ENCODE data around the gene PRRC2B.

PRRC2B gene

DNA sequence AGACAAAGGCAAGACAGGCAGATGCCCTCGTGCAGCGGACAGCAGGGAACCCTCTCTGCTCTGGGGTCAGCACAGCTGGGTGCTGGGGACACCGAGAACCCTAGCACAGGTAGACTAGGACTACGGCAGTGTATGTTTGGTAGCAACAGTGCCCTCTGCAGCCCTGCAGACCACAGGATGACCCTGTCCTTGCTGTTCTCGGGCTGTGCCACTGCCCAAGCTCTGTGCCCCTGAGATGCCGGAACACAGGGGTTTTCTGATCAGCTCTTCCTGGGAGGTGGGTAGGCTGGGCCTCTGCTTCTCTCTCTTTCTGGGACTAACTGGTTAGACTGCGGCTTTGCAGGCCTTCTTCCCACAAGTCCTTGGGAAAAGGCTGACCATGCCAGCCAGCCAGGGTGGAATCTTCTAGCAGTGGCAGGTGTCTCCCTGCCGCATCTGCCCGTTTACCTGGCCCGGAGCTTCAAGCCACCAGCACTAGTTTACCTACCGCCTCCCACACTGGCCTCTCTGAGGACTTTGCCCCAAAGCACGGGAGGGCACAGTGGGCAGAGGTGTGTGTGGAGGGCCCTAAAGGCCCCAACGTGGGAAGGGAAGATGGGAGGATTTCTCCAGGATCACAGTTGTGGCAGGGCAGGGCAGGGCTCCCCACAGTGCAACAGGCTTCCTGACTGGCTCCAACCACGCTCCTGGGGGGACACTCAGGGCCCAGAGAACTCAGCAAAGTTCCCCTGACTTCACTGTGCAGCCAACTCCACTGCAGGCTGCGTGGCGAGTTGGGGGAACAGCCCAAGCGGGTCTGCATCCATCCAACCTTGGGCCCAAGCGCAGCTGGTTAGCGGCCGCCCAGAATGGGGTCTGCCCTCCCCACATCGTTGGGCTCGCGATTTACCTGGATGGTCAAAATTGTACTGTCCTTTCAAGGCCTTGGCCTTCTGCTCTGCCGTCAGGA, 136.0 kb downstream of the PRRC2B start:
- H3K9me3 ChIP-seq (ENCODE audit: control insufficient read depth, insufficient read depth, low read depth, low read length): no peaks in the 10 kb centered on the region
- H3K36me3 ChIP-seq (ENCODE audit: control insufficient read depth, insufficient read depth, low read length): peaks cover 50% of the 10 kb centered on the region
- no peak overlapping the region for H3K27ac ChIP-seq (ENCODE audit: low read depth, low read length)
- H3K27me3 ChIP-seq (ENCODE audit: control insufficient read depth, insufficient read depth, low read length): no peaks in the 10 kb centered on the region
- H3K4me1 ChIP-seq (ENCODE audit: control insufficient read depth, insufficient read depth, low read length): peaks cover 7% of the 10 kb centered on the region; the same call in 1 of the 2 replicates
- peak overlapping the region; percentile 79 for H3K9ac ChIP-seq (ENCODE audit: low read length)
- peak overlapping the region; percentile 80 for H3K4me3 ChIP-seq (ENCODE audit: low read depth, low read length)

- no peak overlapping the region; the same call in 1 of the 2 replicates for H3K27ac ChIP-seq (ENCODE audit: low read depth, low read length)
- H3K4me1 ChIP-seq (ENCODE audit: control insufficient read depth, insufficient read depth, low read length): peaks cover 7% of the 10 kb centered on the region; the same call in 1 of the 2 replicates
- peak overlapping the region; percentile 80 for H3K4me3 ChIP-seq (ENCODE audit: low read depth, low read length)
These were observed 136.6 kb downstream of the PRRC2B start for GRCh38 chr9:131530546-131530919.

DNA sequence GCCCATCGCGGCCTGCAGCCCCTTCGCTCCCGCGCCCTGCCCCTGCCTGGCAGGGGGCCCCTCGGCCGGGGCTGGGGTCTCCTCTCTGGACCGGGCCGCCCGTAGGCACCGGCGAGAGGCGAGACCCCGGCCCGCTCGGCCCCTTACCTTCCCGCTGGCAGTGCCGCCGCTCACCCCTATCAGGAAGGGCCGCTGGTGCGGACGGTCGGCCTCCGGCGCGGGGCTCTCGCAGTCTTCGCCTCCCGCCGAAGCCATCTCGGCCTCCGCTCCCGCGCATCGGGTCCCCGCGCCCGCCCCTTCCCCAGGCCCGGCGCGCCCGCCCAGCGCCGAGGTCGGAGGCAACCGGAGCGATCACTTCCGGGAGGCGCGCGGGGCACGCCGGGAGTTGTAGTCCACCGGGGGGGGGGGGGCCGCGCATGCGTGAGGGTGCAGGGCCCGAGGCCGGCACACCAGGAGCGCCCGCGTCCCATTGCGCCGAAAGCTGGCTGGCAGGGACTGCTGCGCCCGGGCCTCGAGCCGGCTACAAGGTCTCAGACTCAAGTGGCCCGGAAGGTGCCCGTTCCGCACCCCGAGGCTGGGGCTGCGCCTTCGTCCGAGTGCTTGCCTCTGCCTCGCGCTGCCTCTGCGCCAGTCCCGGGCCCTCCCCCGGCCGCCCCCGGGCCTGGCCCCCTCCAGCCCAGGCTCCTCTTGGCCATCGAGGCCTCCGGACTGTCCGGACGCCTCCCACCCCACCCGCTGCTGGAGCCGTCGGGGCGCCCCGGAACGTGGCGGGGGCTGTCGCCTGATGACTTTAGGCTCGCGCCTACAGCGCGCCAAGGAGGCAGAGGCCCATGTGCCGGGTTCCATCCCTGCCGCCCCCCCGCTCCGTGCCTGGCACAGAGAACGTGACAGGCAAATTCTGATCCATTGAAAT, 137.3 kb downstream of the PRRC2B start, which contains the start of gene UCK1:
Gene UCK1 (minus strand): TSS at position 344 of the 913 bp plus-strand sequence. CDS start 89 bp downstream, at position 255.
- peaks cover 7% of the 10 kb centered on the region; the same call in 1 of the 2 replicates for H3K4me1 ChIP-seq (ENCODE audit: control insufficient read depth, insufficient read depth, low read length)
- H3K27ac ChIP-seq (ENCODE audit: low read depth, low read length): peak within 1 kb of the TSS; percentile 62; the same call in 1 of the 2 replicates
- H3K4me3 ChIP-seq (ENCODE audit: low read depth, low read length): peak within 1 kb of the TSS; percentile 80
- H3K9me3 ChIP-seq (ENCODE audit: control insufficient read depth, insufficient read depth, low read depth, low read length): no peaks in the 10 kb centered on the region
- H3K9ac ChIP-seq (ENCODE audit: low read length): peak within 1 kb of the TSS; percentile 80
- peaks cover 39% of the 10 kb centered on the region for H3K36me3 ChIP-seq (ENCODE audit: control insufficient read depth, insufficient read depth, low read length)
- no peaks in the 10 kb centered on the region for H3K27me3 ChIP-seq (ENCODE audit: control insufficient read depth, insufficient read depth, low read length)

More at GRCh38 chr9:131530546-131530919, 136.6 kb downstream of the PRRC2B start:
- no peaks in the 10 kb centered on the region for H3K27me3 ChIP-seq (ENCODE audit: control insufficient read depth, insufficient read depth, low read length)
- no peaks in the 10 kb centered on the region for H3K9me3 ChIP-seq (ENCODE audit: control insufficient read depth, insufficient read depth, low read depth, low read length)
- H3K36me3 ChIP-seq (ENCODE audit: control insufficient read depth, insufficient read depth, low read length): peaks cover 45% of the 10 kb centered on the region
- H3K9ac ChIP-seq (ENCODE audit: low read length): peak overlapping the region; percentile 79

GRCh38 chr9:131534721-131535237, 140.9 kb downstream of the PRRC2B start:
- Histone ChIP-seq H3K27me3 (ENCODE audit: control insufficient read depth, insufficient read depth, low read length) (no peaks in the 10 kb centered on the region), H3K9me3 (ENCODE audit: control insufficient read depth, insufficient read depth, low read depth, low read length) (peaks cover 16% of the 10 kb centered on the region), H3K4me1 (ENCODE audit: control insufficient read depth, insufficient read depth, low read length) (peaks cover 7% of the 10 kb centered on the region; the same call in 1 of the 2 replicates), H3K4me3 (ENCODE audit: low read depth, low read length) (no peak overlapping the region), H3K36me3 (ENCODE audit: control insufficient read depth, insufficient read depth, low read length) (peaks cover 4% of the 10 kb centered on the region; the same call in 1 of the 2 replicates), H3K27ac (ENCODE audit: low read depth, low read length) (no peak overlapping the region), H3K9ac (ENCODE audit: low read length) (no peak overlapping the region)

DNA sequence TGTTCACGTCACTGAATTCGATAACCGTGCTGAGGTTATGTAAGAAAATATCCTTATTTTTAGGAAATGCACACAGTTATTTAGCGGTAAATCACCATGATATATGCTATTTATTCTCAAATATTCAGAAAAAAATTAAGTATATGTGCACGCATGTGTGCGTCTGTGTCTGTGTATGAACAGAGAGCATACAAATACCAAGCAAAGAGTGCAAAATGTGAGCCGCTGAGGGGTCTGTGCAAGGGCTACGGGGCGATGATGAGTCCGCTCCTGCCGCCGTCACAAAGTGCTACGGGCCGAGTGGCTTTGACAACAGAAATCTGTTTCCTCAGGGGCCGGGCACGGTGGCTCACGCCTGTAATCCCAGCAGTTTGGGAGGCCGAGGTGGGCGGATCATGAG, 144.1 kb downstream of the PRRC2B start:
- Histone ChIP-seq H3K27ac (ENCODE audit: low read depth, low read length) (no peak overlapping the region), H3K4me1 (ENCODE audit: control insufficient read depth, insufficient read depth, low read length) (no peaks in the 10 kb centered on the region), H3K36me3 (ENCODE audit: control insufficient read depth, insufficient read depth, low read length) (no peaks in the 10 kb centered on the region), H3K27me3 (ENCODE audit: control insufficient read depth, insufficient read depth, low read length) (no peaks in the 10 kb centered on the region), H3K4me3 (ENCODE audit: low read depth, low read length) (no peak overlapping the region), H3K9me3 (ENCODE audit: control insufficient read depth, insufficient read depth, low read depth, low read length) (peaks cover 21% of the 10 kb centered on the region), H3K9ac (ENCODE audit: low read length) (no peak overlapping the region)

- no peaks in the 10 kb centered on the region for H3K36me3 ChIP-seq (ENCODE audit: control insufficient read depth, insufficient read depth, low read length)
- peaks cover 2% of the 10 kb centered on the region; the same call in 1 of the 2 replicates for H3K27me3 ChIP-seq (ENCODE audit: control insufficient read depth, insufficient read depth, low read length)
- H3K4me1 ChIP-seq (ENCODE audit: control insufficient read depth, insufficient read depth, low read length): no peaks in the 10 kb centered on the region
- no peak overlapping the region for H3K9ac ChIP-seq (ENCODE audit: low read length)
- no peak overlapping the region for H3K27ac ChIP-seq (ENCODE audit: low read depth, low read length)
- H3K9me3 ChIP-seq (ENCODE audit: control insufficient read depth, insufficient read depth, low read depth, low read length): peaks cover 35% of the 10 kb centered on the region
- H3K4me3 ChIP-seq (ENCODE audit: low read depth, low read length): no peak overlapping the region
These were observed 145.5 kb downstream of the PRRC2B start for GRCh38 chr9:131539223-131539923.

DNA sequence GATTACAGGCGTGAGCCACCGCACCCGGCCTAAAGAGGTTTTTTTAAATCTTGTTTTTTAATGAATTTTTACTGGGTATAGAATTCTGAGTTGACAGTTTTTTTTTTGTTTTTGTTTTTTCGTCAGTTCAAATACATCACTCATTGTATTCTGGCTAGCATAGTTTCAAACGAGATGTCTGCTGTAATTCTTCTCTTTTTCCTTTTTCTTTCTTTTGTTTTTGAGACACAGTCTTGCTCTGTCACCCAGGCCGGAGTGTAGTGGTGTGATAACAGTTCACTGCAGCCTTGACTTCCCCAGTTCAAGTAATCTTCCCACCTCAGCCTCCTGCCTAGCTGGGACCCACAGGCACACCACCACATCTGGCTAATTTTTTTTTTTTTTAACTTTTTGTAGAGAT, 149.3 kb downstream of the PRRC2B start:
- Histone ChIP-seq H3K36me3 (ENCODE audit: control insufficient read depth, insufficient read depth, low read length) (no peaks in the 10 kb centered on the region), H3K27me3 (ENCODE audit: control insufficient read depth, insufficient read depth, low read length) (peaks cover 33% of the 10 kb centered on the region), H3K4me3 (ENCODE audit: low read depth, low read length) (no peak overlapping the region), H3K27ac (ENCODE audit: low read depth, low read length) (no peak overlapping the region), H3K9me3 (ENCODE audit: control insufficient read depth, insufficient read depth, low read depth, low read length) (peaks cover 29% of the 10 kb centered on the region), H3K9ac (ENCODE audit: low read length) (no peak overlapping the region), H3K4me1 (ENCODE audit: control insufficient read depth, insufficient read depth, low read length) (no peaks in the 10 kb centered on the region)

DNA sequence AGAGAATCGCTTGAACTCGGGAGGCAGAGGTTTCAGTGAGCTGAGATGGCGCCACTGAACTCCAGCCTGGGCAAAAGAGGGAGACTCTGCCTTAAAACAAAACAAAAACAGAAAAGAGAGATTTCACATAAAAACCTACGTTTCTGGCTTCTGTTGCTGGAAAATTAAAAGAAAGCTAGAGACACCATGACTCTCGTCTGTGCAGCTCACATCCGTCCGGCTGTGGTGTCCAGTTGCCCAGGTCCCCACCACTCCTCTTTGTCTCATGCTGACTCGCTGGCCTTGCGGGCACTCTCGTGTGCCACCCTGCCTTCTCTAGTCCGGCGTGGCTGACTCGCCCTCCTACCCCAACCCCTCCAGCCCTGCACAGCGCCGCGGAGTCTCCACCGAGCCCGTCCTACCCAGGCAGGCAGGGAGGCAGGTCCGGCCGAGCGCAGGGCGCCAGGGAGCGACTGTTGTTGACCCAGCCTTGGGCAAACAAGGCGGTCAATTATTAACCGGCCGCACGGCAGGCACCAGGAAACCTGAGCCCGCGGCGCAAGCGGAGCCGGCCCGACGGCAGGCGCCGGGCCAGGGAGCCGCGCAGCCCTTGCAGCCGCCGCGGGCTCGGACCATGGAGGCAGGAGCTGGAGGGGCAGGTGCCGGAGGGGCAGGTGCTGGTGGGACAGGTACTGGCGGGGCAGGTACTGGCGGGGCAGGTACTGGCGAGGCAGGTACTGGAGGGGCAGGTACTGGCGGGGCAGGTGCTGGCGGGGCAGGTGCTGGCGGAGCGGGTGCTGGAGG, 151.3 kb downstream of the PRRC2B start, which contains the start of gene PRRT1B:
Gene PRRT1B (plus strand): TSS at position 521 of the 783 bp plus-strand sequence. CDS start 93 bp downstream, at position 614.
- Histone ChIP-seq H3K4me3 (ENCODE audit: low read depth, low read length) (peak within 1 kb of the TSS; percentile 49), H3K9ac (ENCODE audit: low read length) (peak within 1 kb of the TSS; percentile 3)

DNA sequence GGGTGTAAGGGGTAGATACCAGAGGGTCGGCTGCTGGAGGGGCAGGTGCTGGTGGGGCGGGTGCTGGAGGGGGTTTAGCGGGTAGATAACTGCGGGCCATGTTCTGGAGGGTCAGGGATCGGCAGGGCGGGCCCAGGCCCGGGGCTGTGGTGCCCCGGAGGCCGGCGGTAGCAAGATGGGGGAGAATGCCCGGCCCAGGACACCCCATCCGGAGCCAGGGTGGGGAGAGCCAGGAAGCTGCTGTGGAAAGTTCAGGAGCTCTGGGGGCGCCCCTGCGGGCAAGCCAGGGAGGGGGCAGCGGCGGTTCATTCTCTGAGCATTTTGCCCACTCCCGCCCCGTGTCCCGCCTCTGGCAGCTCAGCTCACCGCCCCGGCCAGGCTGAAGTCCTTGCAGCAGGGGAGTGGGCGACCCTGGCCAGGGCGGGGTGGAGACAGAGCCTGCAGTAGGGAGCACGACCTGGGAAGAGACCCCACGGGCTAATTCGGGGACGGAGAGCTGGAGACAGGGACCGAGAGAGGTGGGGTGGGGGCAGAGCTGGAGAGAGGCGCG, 152.0 kb downstream of the PRRC2B start:
- peak overlapping the region; percentile 49 for H3K4me3 ChIP-seq (ENCODE audit: low read depth, low read length)
- H3K4me1 ChIP-seq (ENCODE audit: control insufficient read depth, insufficient read depth, low read length): no peaks in the 10 kb centered on the region
- H3K27ac ChIP-seq (ENCODE audit: low read depth, low read length): no peak overlapping the region
- H3K9ac ChIP-seq (ENCODE audit: low read length): peak overlapping the region; percentile 3
- no peaks in the 10 kb centered on the region for H3K36me3 ChIP-seq (ENCODE audit: control insufficient read depth, insufficient read depth, low read length)
- H3K9me3 ChIP-seq (ENCODE audit: control insufficient read depth, insufficient read depth, low read depth, low read length): peaks cover 29% of the 10 kb centered on the region
- peaks cover 33% of the 10 kb centered on the region for H3K27me3 ChIP-seq (ENCODE audit: control insufficient read depth, insufficient read depth, low read length)

More for the DNA sequence above, 151.3 kb downstream of the PRRC2B start, which contains the start of gene PRRT1B:
- H3K27ac ChIP-seq (ENCODE audit: low read depth, low read length): no peak within 1 kb of the TSS
- no peaks in the 10 kb centered on the region for H3K4me1 ChIP-seq (ENCODE audit: control insufficient read depth, insufficient read depth, low read length)
- peaks cover 33% of the 10 kb centered on the region for H3K27me3 ChIP-seq (ENCODE audit: control insufficient read depth, insufficient read depth, low read length)
- H3K36me3 ChIP-seq (ENCODE audit: control insufficient read depth, insufficient read depth, low read length): no peaks in the 10 kb centered on the region
- peaks cover 29% of the 10 kb centered on the region for H3K9me3 ChIP-seq (ENCODE audit: control insufficient read depth, insufficient read depth, low read depth, low read length)

Measured in HUES6 (cell line).